IMR-90 (cell line): Measurements from ENCODE around the gene DIP2B. TPM values are rescaled to one million over a fixed set of nuclear protein-coding genes. Genes with fewer than 3 reads are reported as not detected.

Source experiments
- ATAC-seq: fragments of 200-7000 bp; cut with Tn5 transposase; 2 replicates; pipeline ENCODE4 v1.9.1; 2020; ENCODE audit warnings: low read depth, mild to moderate bottlenecking, moderate library complexity
- BruUV-seq: library from RNA; stranded (reverse); fragments of 400-500 nt; replicated peaks from 2 replicates; lab custom pipeline; 2021; lab: Mats Ljungman, UMichigan
- CTCF ChIA-PET: fragments of 300-600 bp; formaldehyde crosslinking; extraction: SDS; loops from one replicate; lab custom pipeline; 2021; ENCODE audit warnings: antibody characterized with exemption; lab: Yijun Ruan, JAX
- POLR2A ChIA-PET: fragments of 300-600 bp; sonication (Branson Sonifier 250); formaldehyde crosslinking; loops from one replicate; lab custom pipeline; 2022; ENCODE audit warnings: antibody characterized with exemption; ENCODE audit not compliant: unreplicated experiment; lab: Charles Lee
- DNase-seq: peaks from one replicate; pipeline ENCODE4 v3.0.0; 2013
- H2AFZ ChIP-seq: replicated peaks from 2 replicates; pipeline ENCODE3; 2013; ENCODE audit warnings: low read length, mild to moderate bottlenecking; ENCODE audit not compliant: poor library complexity
- H2AK5ac ChIP-seq: 2 replicates; pipeline ENCODE4 v1.6.1; 2013; ENCODE audit warnings: low read depth, low read length, inconsistent platforms
- H2AK9ac ChIP-seq: replicated peaks from 2 replicates; pipeline ENCODE3; 2013; ENCODE audit warnings: mild to moderate bottlenecking, low read depth, low read length, moderate library complexity; ENCODE audit not compliant: poor library complexity
- H2BK120ac ChIP-seq: 2 replicates; pipeline ENCODE4 v1.6.1; 2013; ENCODE audit warnings: low read depth, low read length, inconsistent platforms
- H2BK15ac ChIP-seq: 3 replicates; pipeline ENCODE4 v1.6.1; 2013; ENCODE audit warnings: low read depth, low read length, inconsistent platforms
- H2BK20ac ChIP-seq: 2 replicates; pipeline ENCODE4 v1.6.1; 2013; ENCODE audit warnings: low read depth, mild to moderate bottlenecking, inconsistent platforms, low read length, moderate library complexity
- H2BK5ac ChIP-seq: 2 replicates; pipeline ENCODE4 v1.6.1; 2013; ENCODE audit warnings: mild to moderate bottlenecking, low read depth, low read length, inconsistent platforms; ENCODE audit not compliant: poor library complexity, severe bottlenecking
- H3K14ac ChIP-seq: replicated peaks from 2 replicates; pipeline ENCODE4 v1.6.1; 2013; ENCODE audit warnings: low read depth, low read length, inconsistent platforms
- H3K18ac ChIP-seq: 2 replicates; pipeline ENCODE4 v1.6.1; 2013; ENCODE audit warnings: low read depth, low read length, control low read depth
- H3K23ac ChIP-seq: 2 replicates; pipeline ENCODE4 v1.6.1; 2013; ENCODE audit warnings: low read depth, low read length, inconsistent platforms
- H3K27ac ChIP-seq: 2 replicates; pipeline ENCODE4 v1.5.1; 2013; ENCODE audit warnings: mild to moderate bottlenecking, control low read depth, low read length; ENCODE audit not compliant: insufficient read depth
- H3K27me3 ChIP-seq: 2 replicates; pipeline ENCODE4 v1.6.1; 2013; ENCODE audit warnings: low read length; ENCODE audit not compliant: control insufficient read depth, insufficient read depth
- H3K36me3 ChIP-seq: 2 replicates; pipeline ENCODE4 v1.6.1; 2013; ENCODE audit warnings: low read length, mixed read lengths; ENCODE audit not compliant: control insufficient read depth, insufficient read depth
- H3K4ac ChIP-seq: 2 replicates; pipeline ENCODE4 v1.6.1; 2013; ENCODE audit warnings: low read depth, low read length, inconsistent platforms
- H3K4me1 ChIP-seq: 2 replicates; pipeline ENCODE4 v1.6.1; 2013; ENCODE audit warnings: low read length, mixed read lengths; ENCODE audit not compliant: control insufficient read depth, insufficient read depth
- H3K4me2 ChIP-seq: 2 replicates; pipeline ENCODE4 v1.6.1; 2013; ENCODE audit warnings: low read depth, mild to moderate bottlenecking, control low read depth, low read length, moderate library complexity
- H3K4me3 ChIP-seq: 2 replicates; pipeline ENCODE4 v1.5.1; 2013; ENCODE audit warnings: low read depth, mild to moderate bottlenecking, control low read depth, low read length, moderate library complexity; ENCODE audit not compliant: insufficient read depth
- H3K56ac ChIP-seq: 2 replicates; pipeline ENCODE4 v1.6.1; 2013; ENCODE audit warnings: low read length, inconsistent platforms; ENCODE audit not compliant: insufficient read depth; ENCODE audit errors: extremely low read depth
- H3K79me1 ChIP-seq, 2 experiments: 2 replicates each; pipeline ENCODE4 v1.6.1; 2013; ENCODE audit warnings: low read length in 2 of 2, inconsistent platforms in 1 of 2, low read depth in 1 of 2
- H3K9ac ChIP-seq: 2 replicates; pipeline ENCODE4 v1.6.1; 2013; ENCODE audit warnings: low read depth, low read length, control low read depth
- H3K9me1 ChIP-seq: 2 replicates; pipeline ENCODE4 v1.6.1; 2013; ENCODE audit warnings: low read length, inconsistent platforms; ENCODE audit not compliant: insufficient read depth
- H3K9me3 ChIP-seq: 2 replicates; pipeline ENCODE4 v1.6.1; 2013; ENCODE audit warnings: low read length; ENCODE audit not compliant: control insufficient read depth, insufficient read depth
- H4K20me1 ChIP-seq: 2 replicates; pipeline ENCODE4 v1.6.1; 2013; ENCODE audit warnings: low read length, inconsistent platforms; ENCODE audit not compliant: insufficient read depth
- H4K5ac ChIP-seq: 2 replicates; pipeline ENCODE4 v1.6.1; 2013; ENCODE audit warnings: mild to moderate bottlenecking, low read depth, low read length, control low read depth
- H4K8ac ChIP-seq, 2 experiments: 2 replicates each; pipeline ENCODE4 v1.6.1; 2013; ENCODE audit warnings: low read depth in 2 of 2, low read length in 2 of 2, control low read depth in 1 of 2, inconsistent platforms in 1 of 2
- H4K91ac ChIP-seq: 2 replicates; pipeline ENCODE4 v1.6.1; 2013; ENCODE audit warnings: low read depth, low read length, inconsistent platforms; ENCODE audit not compliant: insufficient read depth
- CEBPB ChIP-seq: IDR thresholded peaks from 2 replicates; pipeline ENCODE4 v1.6.1; 2012; ENCODE audit warnings: low read depth, low read length, improper control_type of control experiment
- MAZ ChIP-seq: IDR thresholded peaks from 2 replicates; pipeline ENCODE4 v1.6.1; 2012; ENCODE audit warnings: low read depth, mild to moderate bottlenecking, low read length, improper control_type of control experiment, moderate library complexity, borderline replicate concordance
- NFE2L2 ChIP-seq: fragments of 150-350 bp; IDR thresholded peaks from 2 replicates; pipeline ENCODE4 v1.6.1; 2016; ENCODE audit warnings: low read depth, mild to moderate bottlenecking, low read length
- SMC3 ChIP-seq: fragments of 150-350 bp; IDR thresholded peaks from 2 replicates; pipeline ENCODE4 v1.6.1; 2016; ENCODE audit warnings: low read depth, mild to moderate bottlenecking, antibody characterized with exemption, low read length, moderate library complexity
- WGBS, 2 experiments: methylation state at CpG; one replicate each; pipeline versions ENCODE4 v1.1.5 to v1.1.7; 2013; ENCODE audit warnings: missing lambda C conversion rate in 2 of 2; ENCODE audit not compliant: insufficient read length in 1 of 2; ENCODE audit errors: extremely low coverage in 2 of 2; 5-methylcytosine and 5-hydroxymethylcytosine counted together
- dilution Hi-C: fragments of 300-500 bp; cut with HindIII; formaldehyde crosslinking; loops from one replicate; pipeline ENCODE4 v1.14.3; 2018; ENCODE audit warnings: low sequenced_read_pairs; ENCODE audit not compliant: unreplicated experiment
- in situ Hi-C: fragments of 300-500 bp; cut with MboI; formaldehyde crosslinking; loops from 3 replicates; pipeline ENCODE4 v1.14.3; 2019; ENCODE audit warnings: low sequenced_read_pairs, inconsistent platforms, mixed read lengths
- intact Hi-C: fragments of 100-400 bp; cut with micrococcal nuclease; formaldehyde crosslinking; loops from 2 replicates; pipeline ENCODE4 v1.10.0; 2022
- polyA plus RNA-seq, 3 experiments: library from polyadenylated mRNA; depleted of rRNA; stranded (reverse); fragments of >200 nt; gene quantifications; 2 replicates each; pipeline ENCODE4 v1.2.3, GENCODE V29; 2012; ENCODE audit warnings: low replicate concordance in 1 of 3
- total RNA-seq: library from RNA; depleted of rRNA; stranded (reverse); fragments of >200 nt; gene quantifications from 2 replicates; pipeline ENCODE4 v1.2.3, GENCODE V29; 2012
- TF ChIP-seq, protein P1 (sequence below): fragments of 150-350 bp; IDR thresholded peaks from 2 replicates; pipeline ENCODE4 v1.6.1; 2017; ENCODE audit warnings: mild to moderate bottlenecking, antibody characterized with exemption, low read length, low read depth

DIP2B gene
- total and polyA plus RNA-seq, 2 of the 4 experiments (the other 2 are of a cell fraction) = 7.7 to 12.9 TPM

DNA sequence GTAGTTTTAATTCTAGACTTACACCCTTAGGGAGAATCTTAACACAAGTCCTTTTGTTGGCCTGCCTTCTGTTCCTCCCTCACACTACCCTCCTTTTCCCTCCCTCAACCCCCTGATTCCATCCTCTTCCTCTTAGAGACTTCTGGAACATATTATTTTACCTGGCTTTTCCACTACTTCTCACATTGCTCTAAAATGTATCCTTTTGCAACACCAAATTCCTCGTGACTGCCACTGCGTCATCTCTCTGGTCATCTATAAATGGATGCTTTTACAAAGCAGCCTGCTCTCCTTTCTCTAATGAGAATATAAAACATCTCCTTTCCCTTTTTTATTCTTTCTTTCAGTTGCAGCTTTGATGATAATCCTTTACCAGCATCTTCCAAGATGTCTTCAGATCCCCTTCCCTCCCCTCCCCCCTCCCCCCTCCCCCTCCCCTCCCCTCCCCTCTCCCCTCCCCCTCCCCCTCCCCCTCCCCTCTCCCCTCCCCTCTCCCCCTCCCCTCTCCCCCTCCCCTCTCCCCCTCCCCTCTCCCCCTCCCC, 93.6 kb downstream of the DIP2B start:
- H2BK20ac ChIP-seq = peak overlapping the region; percentile 65; the same call in 1 of the 2 replicates
- H3K18ac ChIP-seq = peak overlapping the region; percentile 2; the same call in 1 of the 2 replicates
- no peak overlapping the region; the same call in 1 of the 2 replicates for H3K9ac ChIP-seq
- H2BK120ac ChIP-seq = peak overlapping the region; percentile 53; the same call in 1 of the 2 replicates
- intact Hi-C loops (no loop called here), dilution Hi-C loops (no loop called here), in situ Hi-C loops (loop anchor here (10.0 kb wide), 1 partner anchor 64 kb away; no protein-coding TSS in a partner anchor)
- H3K9me3 ChIP-seq = no peaks in the 10 kb centered on the region
- H2AK5ac ChIP-seq = peak overlapping the region; percentile 88
- no peak overlapping the region for H3K4me3 ChIP-seq
- peak overlapping the region in 1 of 2 experiments; percentile 36; a peak in 1 of 4 replicates for H4K8ac ChIP-seq
- H3K4me2 ChIP-seq = peak overlapping the region; percentile 31; the same call in 1 of the 2 replicates
- no peaks in the 10 kb centered on the region for H4K20me1 ChIP-seq
- DNase-seq (peak; percentile 35), ATAC-seq (no peak; the same call in 1 of the 2 replicates)
- H4K91ac ChIP-seq = no peak overlapping the region
- no peak overlapping the region for H4K5ac ChIP-seq
- peaks cover 5% of the 10 kb centered on the region for H3K9me1 ChIP-seq
- no peaks in the 10 kb centered on the region for H3K36me3 ChIP-seq
- no peak for TF ChIP-seq CEBPB
- no peak for TF ChIP-seq MAZ
- TF ChIP-seq, protein P1, sequence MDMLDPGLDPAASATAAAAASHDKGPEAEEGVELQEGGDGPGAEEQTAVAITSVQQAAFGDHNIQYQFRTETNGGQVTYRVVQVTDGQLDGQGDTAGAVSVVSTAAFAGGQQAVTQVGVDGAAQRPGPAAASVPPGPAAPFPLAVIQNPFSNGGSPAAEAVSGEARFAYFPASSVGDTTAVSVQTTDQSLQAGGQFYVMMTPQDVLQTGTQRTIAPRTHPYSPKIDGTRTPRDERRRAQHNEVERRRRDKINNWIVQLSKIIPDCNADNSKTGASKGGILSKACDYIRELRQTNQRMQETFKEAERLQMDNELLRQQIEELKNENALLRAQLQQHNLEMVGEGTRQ = no peak
- no peak for TF ChIP-seq NFE2L2
- TF ChIP-seq SMC3 = no peak
- CTCF ChIA-PET = interaction anchor here (0.6 kb wide), 1 partner anchor 68 kb away, joined by 3 read pairs; no protein-coding TSS in a partner anchor
- peak overlapping the region; percentile 42; the same call in 1 of the 2 replicates for H3K14ac ChIP-seq
- H3K4ac ChIP-seq = 0 out of 2 replicates have a peak overlapping the region, but pooled peaks have one; percentile 52
- BruUV-seq = no TSS peak
- peaks cover 33 to 51% of the 10 kb centered on the region in 2 experiments for H3K79me1 ChIP-seq
- H2BK5ac ChIP-seq = peak overlapping the region; percentile 59
- no peak overlapping the region for H2AFZ ChIP-seq
- no peaks in the 10 kb centered on the region for H3K27me3 ChIP-seq
- H3K27ac ChIP-seq = peak overlapping the region; percentile 38; the same call in 1 of the 2 replicates
- no peak overlapping the region; the same call in 1 of the 2 replicates for H3K56ac ChIP-seq
- POLR2A ChIA-PET = no interaction called here
- peaks cover 3% of the 10 kb centered on the region; the same call in 1 of the 2 replicates for H3K4me1 ChIP-seq
- WGBS, 2 experiments = 84% methylated on average over 2 of the region's 2 CpGs; no CpG with 5 or more reads in 1 of the 2 experiments
- H2AK9ac ChIP-seq = no peak overlapping the region
- H2BK15ac ChIP-seq = no peak overlapping the region
- H3K23ac ChIP-seq = peak overlapping the region; percentile 43; the same call in 1 of the 2 replicates
